OCI-LY7 (cell line): ENCODE measurements around the gene LMOD2. TPM values are rescaled to one million over a fixed set of nuclear protein-coding genes. Genes with fewer than 3 reads are reported as not detected.

Experiments used
- BruUV-seq: library from RNA; stranded (reverse); fragments of 400-500 nt; replicated peaks from 2 replicates; lab custom pipeline; 2021; lab: Mats Ljungman, UMichigan
- CTCF ChIA-PET: fragments of 300-600 bp; sonication (Branson Sonifier 250); formaldehyde crosslinking; loops from one replicate; lab custom pipeline; 2022; ENCODE audit warnings: antibody characterized with exemption; ENCODE audit not compliant: unreplicated experiment; lab: Charles Lee
- POLR2A ChIA-PET: fragments of 300-600 bp; sonication (Branson Sonifier 250); formaldehyde crosslinking; loops from one replicate; lab custom pipeline; 2022; ENCODE audit warnings: antibody characterized with exemption; lab: Charles Lee
- DNase-seq: peaks from one replicate; pipeline ENCODE4 v3.0.0-alpha.2; 2015; ENCODE audit warnings: low spot score
- H2AFZ ChIP-seq: fragments of 200-600 bp; sonication (generic), shearing (Covaris generic); 2 replicates; pipeline ENCODE4 v1.6.1; 2014; ENCODE audit warnings: mild to moderate bottlenecking, antibody characterized with exemption, low read length, moderate library complexity
- H3K27ac ChIP-seq: fragments of 200-600 bp; sonication (generic); 2 replicates; pipeline ENCODE4 v1.5.1; 2014; ENCODE audit warnings: mixed run types, low read depth, mild to moderate bottlenecking, moderate library complexity, low read length, inconsistent platforms; ENCODE audit not compliant: poor library complexity, severe bottlenecking
- H3K36me3 ChIP-seq: fragments of 200-600 bp; sonication (generic); 2 replicates; pipeline ENCODE4 v1.6.1; 2014; ENCODE audit warnings: mild to moderate bottlenecking, antibody characterized with exemption, low read length, moderate library complexity, mixed read lengths; ENCODE audit not compliant: insufficient read depth
- H3K4me1 ChIP-seq: fragments of 200-600 bp; sonication (generic); 2 replicates; pipeline ENCODE4 v1.5.1; 2014; ENCODE audit warnings: mild to moderate bottlenecking, low read length; ENCODE audit not compliant: insufficient read depth, poor library complexity, severe bottlenecking
- H3K4me2 ChIP-seq: fragments of 200-600 bp; sonication (generic); 2 replicates; pipeline ENCODE4 v1.6.1; 2014; ENCODE audit warnings: mild to moderate bottlenecking, low read length
- H3K4me3 ChIP-seq: fragments of 200-600 bp; sonication (generic); 2 replicates; pipeline ENCODE4 v1.5.1; 2014; ENCODE audit warnings: mild to moderate bottlenecking, low read depth, low read length; ENCODE audit not compliant: poor library complexity, severe bottlenecking
- H3K79me2 ChIP-seq: fragments of 200-600 bp; sonication (generic); 2 replicates; pipeline ENCODE4 v1.6.1; 2016; ENCODE audit warnings: low read depth, mild to moderate bottlenecking, low read length, moderate library complexity, mixed read lengths; ENCODE audit not compliant: insufficient read depth
- H3K9me2 ChIP-seq: fragments of 200-600 bp; sonication (generic); 2 replicates; pipeline ENCODE4 v1.6.1; 2016; ENCODE audit warnings: mild to moderate bottlenecking, low read length, mixed read lengths; ENCODE audit not compliant: insufficient read depth
- H3K9me3 ChIP-seq: fragments of 200-600 bp; sonication (generic); 2 replicates; pipeline ENCODE4 v1.6.1; 2014; ENCODE audit warnings: mild to moderate bottlenecking, mixed run types, low read length, mixed read lengths
- H4K20me1 ChIP-seq: fragments of 200-600 bp; sonication (generic); 2 replicates; pipeline ENCODE4 v1.6.1; 2014; ENCODE audit warnings: mild to moderate bottlenecking, antibody characterized with exemption, low read length, moderate library complexity, mixed read lengths; ENCODE audit not compliant: insufficient read depth
- CTCF ChIP-seq: fragments of 200-600 bp; sonication (generic); conservative IDR thresholded peaks from 2 replicates; pipeline ENCODE4 v1.5.1; 2014; ENCODE audit warnings: mild to moderate bottlenecking, antibody characterized with exemption, low read length, moderate library complexity, mixed read lengths
- EZH2phosphoT487 ChIP-seq: fragments of 200-600 bp; sonication (generic); IDR thresholded peaks from 2 replicates; pipeline ENCODE4 v1.6.1; 2018; ENCODE audit warnings: low read depth, borderline replicate concordance, mild to moderate bottlenecking, mixed run types, antibody characterized with exemption, low read length, moderate library complexity, mixed read lengths
- intact Hi-C: fragments of 100-400 bp; cut with micrococcal nuclease; formaldehyde crosslinking; loops from one replicate; pipeline ENCODE4 v1.10.0; 2022; ENCODE audit not compliant: unreplicated experiment
- total RNA-seq, 2 experiments: library from RNA; depleted of rRNA in 1 of 2; stranded (reverse); fragments of >200 nt in 1 of 2; shearing (Covaris generic) in 1 of 2; gene quantifications; 2 replicates each; pipeline ENCODE4 v1.2.3, GENCODE V29; 2014 to 2022

The LMOD2 gene
- total RNA-seq, 2 experiments from 2014 or later: not detected

DNA sequence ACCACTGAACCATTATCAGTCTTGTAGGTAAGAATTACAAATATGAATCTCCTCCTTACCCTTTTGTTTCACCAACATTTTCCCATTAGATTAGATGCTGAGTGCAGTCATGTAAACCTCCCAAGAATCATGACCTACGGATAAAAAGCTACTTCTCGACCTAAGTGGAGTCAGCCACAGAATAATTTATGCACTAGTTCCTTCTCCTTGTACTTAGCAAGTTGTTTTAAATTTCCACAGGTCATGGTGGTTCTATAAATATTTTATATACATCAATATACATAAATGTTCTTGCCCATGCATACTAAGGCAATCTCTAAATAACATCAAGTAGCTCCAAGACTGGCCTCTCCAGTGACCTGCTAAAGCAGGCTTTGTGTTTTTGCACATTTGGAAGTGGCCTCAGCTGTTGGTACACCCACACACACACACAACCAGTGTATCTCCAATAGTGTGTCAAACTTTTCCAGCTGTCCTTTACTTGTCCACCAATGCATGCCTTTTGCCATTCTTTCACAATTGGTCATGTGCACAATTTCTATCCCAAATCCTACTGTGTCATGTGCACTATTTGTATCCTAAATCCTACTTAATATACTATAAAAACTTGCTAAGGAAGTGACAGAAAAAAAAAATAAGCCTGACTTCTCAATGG, 21.5 kb downstream of the LMOD2 start:
- ChIA-PET POLR2A (no interaction called here), CTCF (no interaction called here)
- Histone ChIP-seq H2AFZ (no peak overlapping the region), H3K9me3 (no peaks in the 10 kb centered on the region), H3K79me2 (no peaks in the 10 kb centered on the region), H3K27ac (no peak overlapping the region), H3K4me2 (no peak overlapping the region), H3K4me1 (no peaks in the 10 kb centered on the region), H3K4me3 (no peak overlapping the region), H3K36me3 (peaks cover 4% of the 10 kb centered on the region; the same call in 1 of the 2 replicates), H3K9me2 (no peaks in the 10 kb centered on the region), H4K20me1 (no peaks in the 10 kb centered on the region)
- intact Hi-C loops: no loop called here
- TF ChIP-seq CTCF (no peak), EZH2phosphoT487 (no peak)
- BruUV-seq: no TSS peak
- DNase-seq: no peak

GRCh38 chr7:123679614-123680013, 23.9 kb downstream of the LMOD2 start:
- Histone ChIP-seq H3K36me3 (peaks cover 18% of the 10 kb centered on the region; the same call in 1 of the 2 replicates), H3K27ac (no peak overlapping the region), H3K79me2 (no peaks in the 10 kb centered on the region), H3K9me2 (no peaks in the 10 kb centered on the region), H3K9me3 (no peaks in the 10 kb centered on the region), H3K4me2 (no peak overlapping the region), H3K4me1 (no peaks in the 10 kb centered on the region), H3K4me3 (no peak overlapping the region), H2AFZ (no peak overlapping the region), H4K20me1 (no peaks in the 10 kb centered on the region)
- TF ChIP-seq CTCF (no peak), EZH2phosphoT487 (no peak)
- ChIA-PET CTCF (no interaction called here), POLR2A (interaction anchor here (0.7 to 1.2 kb wide), 3 partner anchors 27 to 208 kb away, joined by 3 to 6 read pairs (median 4); partner anchors contain the start of gene WASL)
- intact Hi-C loops: no loop called here
- no TSS peak for BruUV-seq
- no peak for DNase-seq

GRCh38 chr7:123680580-123680979, 24.9 kb downstream of the LMOD2 start:
- H3K36me3 ChIP-seq: peaks cover 18% of the 10 kb centered on the region; the same call in 1 of the 2 replicates
- no peak overlapping the region for H3K27ac ChIP-seq
- no peak overlapping the region for H3K4me2 ChIP-seq
- no peak overlapping the region for H3K4me3 ChIP-seq
- ChIA-PET CTCF (no interaction called here), POLR2A (interaction anchor here (0.6 to 1.1 kb wide), 2 partner anchors 56 to 1752 kb away, joined by 3 to 5 read pairs; no protein-coding TSS in a partner anchor)
- no peak for TF ChIP-seq EZH2phosphoT487
- TF ChIP-seq CTCF: no peak
- no peaks in the 10 kb centered on the region for H3K79me2 ChIP-seq
- no peaks in the 10 kb centered on the region for H3K9me3 ChIP-seq
- no peaks in the 10 kb centered on the region for H3K9me2 ChIP-seq
- no peak overlapping the region for H2AFZ ChIP-seq
- no TSS peak for BruUV-seq
- no peak for DNase-seq
- intact Hi-C loops: no loop called here
- H3K4me1 ChIP-seq: no peaks in the 10 kb centered on the region
- H4K20me1 ChIP-seq: no peaks in the 10 kb centered on the region
